ENCODE results near the gene UGT1A5.

The UGT1A5 gene

GRCh38 chr2:233816771-233817170, 104.1 kb downstream of the UGT1A5 start:
- ChIA-PET CTCF (no interaction called here), POLR2A (no interaction called here)
- Histone ChIP-seq H3K27ac (ENCODE audit: extremely low read depth, low read depth, low read length) (no peak overlapping the region), H3K4me1 (ENCODE audit: control insufficient read depth, insufficient read depth, low read length) (peaks cover 5% of the 10 kb centered on the region; the same call in 1 of the 2 replicates), H3K4me3 (ENCODE audit: low read depth, low read length) (no peak overlapping the region), H3K36me3 (ENCODE audit: control insufficient read depth in 2 of 2, insufficient read depth in 1 of 2, low read length in 2 of 2) (no peaks in the 10 kb centered on the region), H3K9me3 (ENCODE audit: control insufficient read depth, insufficient read depth, low read depth, low read length) (no peaks in the 10 kb centered on the region)
- TF ChIP-seq ZNF138 (tag by site-specific recombination; IDR thresholded peaks at IDR 0.05; ENCODE audit: borderline replicate concordance): no peak
- no peak for TF ChIP-seq ZNF560 (tag by site-specific recombination; IDR thresholded peaks at IDR 0.05; ENCODE audit: borderline replicate concordance)
- no peak for TF ChIP-seq ZNF449 (tag by site-specific recombination; IDR thresholded peaks at IDR 0.05)
- no peak for TF ChIP-seq SCRT1 (tag by site-specific recombination; IDR thresholded peaks at IDR 0.05; ENCODE audit: borderline replicate concordance)
- no peak for TF ChIP-seq ZNF513 (tag by site-specific recombination; IDR thresholded peaks at IDR 0.05)
- TF ChIP-seq ZSCAN30 (tag by site-specific recombination; IDR thresholded peaks at IDR 0.05): no peak
- TF ChIP-seq SALL2 (tag by site-specific recombination; IDR thresholded peaks at IDR 0.05; ENCODE audit: borderline replicate concordance): no peak
- TF ChIP-seq ZNF169 (tag by site-specific recombination; IDR thresholded peaks at IDR 0.05): no peak
- TF ChIP-seq HIC1 (tag by site-specific recombination; IDR thresholded peaks at IDR 0.05): no peak
- no peak for TF ChIP-seq ZNF394 (tag by site-specific recombination; IDR thresholded peaks at IDR 0.05; ENCODE audit: borderline replicate concordance)
- TF ChIP-seq TCF7L2 (IDR thresholded peaks at IDR 0.05; ENCODE audit: borderline replicate concordance, low read depth, low read length): no peak
- TF ChIP-seq ZNF175 (tag by site-specific recombination; IDR thresholded peaks at IDR 0.05): no peak
- no peak for TF ChIP-seq PRDM1 (tag by site-specific recombination; IDR thresholded peaks at IDR 0.05)

GRCh38 chr2:233817361-233817911, 104.7 kb downstream of the UGT1A5 start:
- no peak overlapping the region for H3K27ac ChIP-seq (ENCODE audit: extremely low read depth, low read depth, low read length)
- CTCF ChIA-PET: interaction anchor here (1.1 kb wide), 1 partner anchor 764 kb away, joined by 3 read pairs; no protein-coding TSS in a partner anchor
- POLR2A ChIA-PET: no interaction called here

More at GRCh38 chr2:233817361-233817911, 104.7 kb downstream of the UGT1A5 start:
- no peaks in the 10 kb centered on the region for H3K9me3 ChIP-seq (ENCODE audit: control insufficient read depth, insufficient read depth, low read depth, low read length)
- no peaks in the 10 kb centered on the region for H3K36me3 ChIP-seq (ENCODE audit: control insufficient read depth in 2 of 2, insufficient read depth in 1 of 2, low read length in 2 of 2)
- peaks cover 5% of the 10 kb centered on the region; the same call in 1 of the 2 replicates for H3K4me1 ChIP-seq (ENCODE audit: control insufficient read depth, insufficient read depth, low read length)
- TF ChIP-seq KLF16 (tag by site-specific recombination; IDR thresholded peaks at IDR 0.05) (no peak), ZNF302 (tag by site-specific recombination; IDR thresholded peaks at IDR 0.05; ENCODE audit: low read depth) (no peak), ZNF48 (tag by site-specific recombination; IDR thresholded peaks at IDR 0.05) (no peak), BCL6B (tag by site-specific recombination; IDR thresholded peaks at IDR 0.05) (no peak), ZSCAN5A (tag by site-specific recombination; IDR thresholded peaks at IDR 0.05) (no peak), ZNF175 (tag by site-specific recombination; IDR thresholded peaks at IDR 0.05) (no peak), ZBTB1 (tag by site-specific recombination; IDR thresholded peaks at IDR 0.05) (no peak), ZNF510 (tag by site-specific recombination; IDR thresholded peaks at IDR 0.05; ENCODE audit: insufficient replicate concordance) (no peak), ZNF837 (tag by site-specific recombination; IDR thresholded peaks at IDR 0.05) (no peak), ZNF184 (tag by site-specific recombination; IDR thresholded peaks at IDR 0.05) (no peak), ZFP69B (tag by site-specific recombination; IDR thresholded peaks at IDR 0.05) (no peak), ZNF112 (tag by site-specific recombination; IDR thresholded peaks at IDR 0.05) (no peak), ZIC2 (tag by site-specific recombination; IDR thresholded peaks at IDR 0.05) (no peak), ZNF658 (tag by site-specific recombination; IDR thresholded peaks at IDR 0.05) (no peak), ZNF580 (tag by site-specific recombination; IDR thresholded peaks at IDR 0.05) (no peak)
- H3K4me3 ChIP-seq (ENCODE audit: low read depth, low read length): no peak overlapping the region

Data from HEK293 (cell line).